Liver (tissue), 9 donors: ENCODE measurements around the gene CHCHD4. TPM values are rescaled to one million over a fixed set of nuclear protein-coding genes. Genes with fewer than 3 reads are reported as not detected.

Experiments
- DNase-seq: peaks from one replicate; pipeline ENCODE4 v3.0.0-alpha.2; 2017; ENCODE audit warnings: low spot score
- H3K27ac ChIP-seq, 2 donors: one replicate each; pipeline ENCODE4 v1.7.0; 2013; ENCODE audit warnings: inconsistent platforms in 2 of 2, low read length in 2 of 2, control low read depth in 1 of 2, low read depth in 1 of 2, mild to moderate bottlenecking in 1 of 2
- H3K27me3 ChIP-seq, 4 donors: one replicate each; pipeline versions ENCODE4 v1.6.1 to v1.7.0; 2013; ENCODE audit warnings: low read length in 3 of 4, inconsistent platforms in 1 of 4, mild to moderate bottlenecking in 1 of 4, moderate library complexity in 1 of 4; ENCODE audit not compliant: control insufficient read depth in 4 of 4, insufficient read depth in 4 of 4
- H3K36me3 ChIP-seq, 4 donors: one replicate each; pipeline versions ENCODE4 v1.6.1 to v1.7.0; 2013; ENCODE audit warnings: low read length in 3 of 4, mild to moderate bottlenecking in 3 of 4, low read depth in 1 of 4, moderate library complexity in 1 of 4; ENCODE audit not compliant: control insufficient read depth in 4 of 4, insufficient read depth in 3 of 4
- H3K4me1 ChIP-seq, 4 donors: one replicate each; pipeline versions ENCODE4 v1.6.1 to v1.7.0; 2013; ENCODE audit warnings: low read length in 3 of 4, mild to moderate bottlenecking in 3 of 4, moderate library complexity in 1 of 4; ENCODE audit not compliant: control insufficient read depth in 4 of 4, insufficient read depth in 4 of 4
- H3K4me3 ChIP-seq, 3 donors: one replicate each; pipeline versions ENCODE4 v1.6.1 to v1.7.0; 2013; ENCODE audit warnings: low read length in 3 of 3, control low read depth in 1 of 3, low read depth in 1 of 3, mild to moderate bottlenecking in 1 of 3
- H3K9ac ChIP-seq, 2 donors: one replicate each; pipeline ENCODE4 v1.7.0; 2013; ENCODE audit warnings: low read length in 2 of 2, mild to moderate bottlenecking in 2 of 2, moderate library complexity in 2 of 2, control low read depth in 1 of 2, low read depth in 1 of 2
- H3K9me3 ChIP-seq, 4 donors: one replicate each; pipeline versions ENCODE4 v1.6.1 to v1.7.0; 2013; ENCODE audit warnings: low read length in 3 of 4; ENCODE audit not compliant: control insufficient read depth in 4 of 4
- ATF3 ChIP-seq: IDR thresholded peaks from 2 replicates; pipeline ENCODE4 v1.6.1; 2016; ENCODE audit warnings: antibody characterized with exemption
- CTCF ChIP-seq: fragments of 150-350 bp; IDR thresholded peaks from 2 replicates; pipeline ENCODE4 v1.5.1; 2017; ENCODE audit warnings: improper control_type of control experiment, low read depth, low read length; ENCODE audit not compliant: missing input control
- EGR1 ChIP-seq, 2 donors: IDR thresholded peaks; 2 replicates each; pipeline ENCODE4 v1.6.1; 2016 to 2018; ENCODE audit warnings: antibody characterized with exemption in 2 of 2, low read depth in 2 of 2
- FOXA1 ChIP-seq: IDR thresholded peaks from 2 replicates; pipeline ENCODE4 v1.6.1; 2016; ENCODE audit warnings: antibody characterized with exemption
- FOXA2 ChIP-seq: IDR thresholded peaks from 2 replicates; pipeline ENCODE4 v1.6.1; 2016; ENCODE audit warnings: antibody characterized with exemption
- GABPA ChIP-seq, 2 donors: IDR thresholded peaks in 1 of 2; conservative IDR thresholded peaks in 1 of 2; 2 replicates each; pipeline ENCODE4 v1.6.1; 2016; ENCODE audit warnings: antibody characterized with exemption in 2 of 2, mild to moderate bottlenecking in 1 of 2, moderate library complexity in 1 of 2
- HNF4A ChIP-seq, 2 donors: conservative IDR thresholded peaks; 2 replicates each; pipeline ENCODE4 v1.6.1; 2016; ENCODE audit warnings: antibody characterized with exemption in 2 of 2, mild to moderate bottlenecking in 2 of 2
- HNF4G ChIP-seq: IDR thresholded peaks from 2 replicates; pipeline ENCODE4 v1.6.1; 2016; ENCODE audit warnings: antibody characterized with exemption
- JUND ChIP-seq, 2 donors: IDR thresholded peaks; 2 replicates each; pipeline ENCODE4 v1.6.1; 2016; ENCODE audit warnings: antibody characterized with exemption in 2 of 2
- MAX ChIP-seq: IDR thresholded peaks from 2 replicates; pipeline ENCODE4 v1.6.1; 2016; ENCODE audit warnings: antibody characterized with exemption
- NR2F2 ChIP-seq: IDR thresholded peaks from 2 replicates; pipeline ENCODE4 v1.6.1; 2016; ENCODE audit warnings: antibody characterized with exemption
- RAD21 ChIP-seq, 2 donors: IDR thresholded peaks; 2 replicates each; pipeline ENCODE4 v1.6.1; 2016; ENCODE audit warnings: antibody characterized with exemption in 2 of 2, mild to moderate bottlenecking in 2 of 2
- REST ChIP-seq: IDR thresholded peaks from 2 replicates; pipeline ENCODE4 v1.6.1; 2016; ENCODE audit warnings: antibody characterized with exemption, mild to moderate bottlenecking
- RXRA ChIP-seq, 2 donors: IDR thresholded peaks; 2 replicates each; pipeline ENCODE4 v1.6.1; 2017 to 2018; ENCODE audit warnings: antibody characterized with exemption in 2 of 2, mild to moderate bottlenecking in 1 of 2
- SP1 ChIP-seq: IDR thresholded peaks from 2 replicates; pipeline ENCODE4 v1.6.1; 2018; ENCODE audit warnings: antibody characterized with exemption, mild to moderate bottlenecking
- TAF1 ChIP-seq: conservative IDR thresholded peaks from 2 replicates; pipeline ENCODE4 v1.6.1; 2016; ENCODE audit warnings: antibody characterized with exemption, mild to moderate bottlenecking
- YY1 ChIP-seq: IDR thresholded peaks from 2 replicates; pipeline ENCODE4 v1.6.1; 2016; ENCODE audit warnings: antibody characterized with exemption, mild to moderate bottlenecking
- ZBTB33 ChIP-seq: IDR thresholded peaks from 2 replicates; pipeline ENCODE4 v1.6.1; 2016; ENCODE audit warnings: antibody characterized with exemption
- WGBS: extraction: QIAGEN DNeasy Blood & Tissue Kit; methylation state at CpG from one replicate; pipeline ENCODE4 v1.1.7; 2013; 5-methylcytosine and 5-hydroxymethylcytosine counted together
- polyA plus RNA-seq, 2 donors: library from polyadenylated mRNA; stranded (reverse) in 1 of 2; unstranded in 1 of 2; fragments of 200-250 nt in 1 of 2; fragments of >200 nt in 1 of 2; fragmentation: Nextera tagmentation in 1 of 2; extraction: Ambion mirVana in 1 of 2; gene quantifications; one replicate each; pipeline versions ENCODE4 v1.2.1 to v1.2.3, GENCODE V29; 2013 to 2015
- total RNA-seq, 2 donors: library from RNA; depleted of rRNA; stranded (reverse); fragments of >200 nt; gene quantifications; one replicate each; pipeline ENCODE4 v1.2.3, GENCODE V29; 2014
- donor health status: healthy.
- donor health status: healthy.
- donor health status: healthy.
- donor health status: healthy.
- donor health status: healthy.

The CHCHD4 gene
- total and polyA plus RNA-seq, 4 donors = 7.0 to 11.3 (median 9.5) TPM

GRCh38 chr3:14143271-14144225 lies 18.9 kb upstream of the CHCHD4 start:
- WGBS = 66% methylated on average over 7 of the region's 7 CpGs
- Histone ChIP-seq H3K27me3 (no peaks in the 10 kb centered on the region), H3K36me3 (peaks cover 3 to 22% (median 18%) of the 10 kb centered on the region in 4 donors), H3K4me3 (no peak overlapping the region), H3K9me3 (no peaks in the 10 kb centered on the region), H3K4me1 (peaks cover 17 to 73% (median 61%) of the 10 kb centered on the region in 4 donors), H3K27ac (peak overlapping the region; percentile 84 to 86), H3K9ac (no peak overlapping the region)
- TF ChIP-seq SP1 (peak; percentile 7), RXRA (IDR thresholded peaks at IDR 0.05) (peak; percentile 31 to 58), TAF1 (no peak), HNF4A (conservative IDR thresholded peaks at IDR 0.05) (peak in 1 of 2 donors; percentile 23), JUND (IDR thresholded peaks at IDR 0.05) (peak; percentile 30 to 65)
- no peak for DNase-seq

- H3K27ac ChIP-seq = peak overlapping the region; percentile 1 to 5
- peaks cover 19 to 79% (median 66%) of the 10 kb centered on the region in 4 donors for H3K4me1 ChIP-seq
Measured at GRCh38 chr3:14142567-14143270, 18.0 kb upstream of the CHCHD4 start.

More at GRCh38 chr3:14142567-14143270, 18.0 kb upstream of the CHCHD4 start:
- Histone ChIP-seq H3K4me3 (no peak overlapping the region), H3K36me3 (peaks cover 3 to 18% (median 16%) of the 10 kb centered on the region in 4 donors), H3K9ac (no peak overlapping the region), H3K27me3 (no peaks in the 10 kb centered on the region), H3K9me3 (no peaks in the 10 kb centered on the region)
- TF ChIP-seq CTCF (no peak), NR2F2 (no peak), FOXA2 (no peak), REST (no peak), ATF3 (no peak), TAF1 (no peak), ZBTB33 (no peak), GABPA (IDR thresholded peaks at IDR 0.05 in 1 of 2, conservative IDR thresholded peaks at IDR 0.05 in 1 of 2) (no peak), RAD21 (IDR thresholded peaks at IDR 0.05) (no peak), YY1 (no peak), SP1 (no peak), JUND (IDR thresholded peaks at IDR 0.05) (no peak), EGR1 (IDR thresholded peaks at IDR 0.05; ENCODE audit: low read depth in 2 of 2) (no peak), HNF4A (conservative IDR thresholded peaks at IDR 0.05) (no peak), MAX (no peak), FOXA1 (no peak), HNF4G (no peak), RXRA (IDR thresholded peaks at IDR 0.05) (no peak)
- 86% methylated on average over 8 of the region's 8 CpGs for WGBS
- DNase-seq = no peak
